GM12801 (cell line): Measurements from ENCODE around the gene SUFU.

Experiments
- CTCF ChIP-seq: IDR thresholded peaks from one replicate; pipeline ENCODE4 v1.5.1; 2011; ENCODE audit warnings: control low read depth; ENCODE audit not compliant: insufficient read length; ENCODE audit errors: extremely low read depth

The SUFU gene

GRCh38 chr10:102538811-102539210, 35.0 kb downstream of the SUFU start:
- TF ChIP-seq CTCF: no peak

GRCh38 chr10:102540023-102540422, 36.3 kb downstream of the SUFU start:
- TF ChIP-seq CTCF: no peak

GRCh38 chr10:102542800-102543418, 39.1 kb downstream of the SUFU start:
- no peak for TF ChIP-seq CTCF

- TF ChIP-seq CTCF: no peak
Observed at GRCh38 chr10:102545265-102545871, 41.6 kb downstream of the SUFU start.

GRCh38 chr10:102545997-102546396, 42.2 kb downstream of the SUFU start:
- TF ChIP-seq CTCF: no peak

GRCh38 chr10:102546606-102547320, 43.0 kb downstream of the SUFU start:
- no peak for TF ChIP-seq CTCF

GRCh38 chr10:102549549-102549948, 45.8 kb downstream of the SUFU start:
- no peak for TF ChIP-seq CTCF
